HL-60 (cell line): ENCODE measurements around the gene POLD2.

Experiments
- DNase-seq, 2 experiments: peaks; one replicate each; pipeline ENCODE4 v3.0.0-alpha.2; 2010 to 2020; ENCODE audit warnings: low read depth in 1 of 2, low spot score in 1 of 2
- H3K27ac ChIP-seq: fragments of 250-450 bp; sonication (Bioruptor Pico); replicated peaks from 2 replicates; pipeline ENCODE4 v1.5.1; 2020; ENCODE audit warnings: mild to moderate bottlenecking, moderate library complexity
- H3K27me3 ChIP-seq: fragments of 250-450 bp; sonication (Bioruptor Pico); 2 replicates; pipeline ENCODE4 v1.5.1; 2021; ENCODE audit warnings: mild to moderate bottlenecking, moderate library complexity; ENCODE audit not compliant: insufficient read depth, poor library complexity, severe bottlenecking
- H3K4me3 ChIP-seq: replicated peaks from 2 replicates; pipeline ENCODE4 v1.5.1; 2011; ENCODE audit warnings: mild to moderate bottlenecking, control low read depth, low read length; ENCODE audit not compliant: insufficient read depth
- GABPA ChIP-seq: IDR thresholded peaks from 2 replicates; pipeline ENCODE4 v1.6.1; 2012; ENCODE audit warnings: low read depth
- POLR2AphosphoS5 ChIP-seq: IDR thresholded peaks from 2 replicates; pipeline ENCODE4 v1.6.1; 2012; ENCODE audit warnings: low read depth
- REST ChIP-seq: IDR thresholded peaks from 2 replicates; pipeline ENCODE4 v1.6.1; 2012; ENCODE audit warnings: low read depth; ENCODE audit not compliant: insufficient replicate concordance
- SPI1 ChIP-seq: IDR thresholded peaks from 2 replicates; pipeline ENCODE4 v1.6.1; 2012; ENCODE audit warnings: low read depth, mild to moderate bottlenecking, borderline replicate concordance
- TF ChIP-seq, protein P1 (sequence below): IDR thresholded peaks from one replicate; pipeline ENCODE4 v1.5.1; 2011; ENCODE audit warnings: low read length, control low read depth, inconsistent platforms; ENCODE audit not compliant: insufficient read depth

POLD2 gene

GRCh38 chr7:44073664-44074348 lies 49.5 kb downstream of the POLD2 start:
- TF ChIP-seq POLR2AphosphoS5 (peak; percentile 68), SPI1 (peak; percentile 82)
- TF ChIP-seq, protein P1, sequence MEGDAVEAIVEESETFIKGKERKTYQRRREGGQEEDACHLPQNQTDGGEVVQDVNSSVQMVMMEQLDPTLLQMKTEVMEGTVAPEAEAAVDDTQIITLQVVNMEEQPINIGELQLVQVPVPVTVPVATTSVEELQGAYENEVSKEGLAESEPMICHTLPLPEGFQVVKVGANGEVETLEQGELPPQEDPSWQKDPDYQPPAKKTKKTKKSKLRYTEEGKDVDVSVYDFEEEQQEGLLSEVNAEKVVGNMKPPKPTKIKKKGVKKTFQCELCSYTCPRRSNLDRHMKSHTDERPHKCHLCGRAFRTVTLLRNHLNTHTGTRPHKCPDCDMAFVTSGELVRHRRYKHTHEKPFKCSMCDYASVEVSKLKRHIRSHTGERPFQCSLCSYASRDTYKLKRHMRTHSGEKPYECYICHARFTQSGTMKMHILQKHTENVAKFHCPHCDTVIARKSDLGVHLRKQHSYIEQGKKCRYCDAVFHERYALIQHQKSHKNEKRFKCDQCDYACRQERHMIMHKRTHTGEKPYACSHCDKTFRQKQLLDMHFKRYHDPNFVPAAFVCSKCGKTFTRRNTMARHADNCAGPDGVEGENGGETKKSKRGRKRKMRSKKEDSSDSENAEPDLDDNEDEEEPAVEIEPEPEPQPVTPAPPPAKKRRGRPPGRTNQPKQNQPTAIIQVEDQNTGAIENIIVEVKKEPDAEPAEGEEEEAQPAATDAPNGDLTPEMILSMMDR, result no peak
- Histone ChIP-seq H3K27ac (peak overlapping the region; percentile 70), H3K27me3 (no peaks in the 10 kb centered on the region), H3K4me3 (no peak overlapping the region)
- DNase-seq, result peak; percentile 73 to 89

- peak in 1 of 2 experiments; percentile 41 for DNase-seq
- no peaks in the 10 kb centered on the region for H3K27me3 ChIP-seq
- H3K4me3 ChIP-seq, result no peak overlapping the region
- TF ChIP-seq, protein P1, result peak; percentile 22
- no peak for TF ChIP-seq REST
- peak; percentile 14; the same call in 1 of the 2 replicates for TF ChIP-seq POLR2AphosphoS5
- TF ChIP-seq GABPA, result no peak
- no peak for TF ChIP-seq SPI1
- H3K27ac ChIP-seq, result no peak overlapping the region
Observed at GRCh38 chr7:44072364-44073231, 50.8 kb downstream of the POLD2 start.

DNA sequence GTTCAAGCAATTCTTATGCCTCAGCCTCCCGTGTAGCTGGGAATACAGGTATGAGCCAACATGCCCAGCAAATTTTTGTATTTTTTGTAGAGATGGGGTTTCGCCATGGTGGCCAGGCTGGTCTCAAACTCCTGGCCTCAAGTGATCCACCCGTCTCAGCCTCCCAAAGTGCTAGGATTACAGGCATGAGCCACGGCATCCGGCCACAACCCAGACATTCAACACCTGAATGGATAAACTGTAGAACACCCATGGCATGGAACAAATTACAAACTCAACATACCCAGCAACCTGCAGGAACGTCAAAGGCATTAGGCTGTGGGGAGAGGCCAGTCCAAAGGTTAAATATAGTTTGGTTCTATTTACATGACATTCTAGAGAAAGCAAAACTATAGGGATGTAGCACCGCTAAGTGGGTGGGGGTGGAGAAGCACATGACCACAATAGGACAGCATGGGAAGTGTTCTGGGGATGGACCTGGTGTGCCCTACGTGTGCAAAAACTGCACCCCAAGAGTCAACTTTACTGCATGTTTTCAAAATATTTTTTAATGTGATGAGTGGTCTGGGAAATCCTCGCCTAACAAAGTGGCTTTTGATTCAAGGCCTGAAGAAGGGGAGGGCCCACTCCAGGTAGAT lies 51.5 kb downstream of the POLD2 start:
- DNase-seq, result no peak

More for the DNA sequence above, 51.5 kb downstream of the POLD2 start:
- no peak overlapping the region for H3K27ac ChIP-seq
- H3K4me3 ChIP-seq, result no peak overlapping the region
- H3K27me3 ChIP-seq, result no peaks in the 10 kb centered on the region
- no peak for TF ChIP-seq GABPA
- TF ChIP-seq REST, result no peak
- TF ChIP-seq, protein P1, result no peak
- no peak for TF ChIP-seq SPI1
- no peak for TF ChIP-seq POLR2AphosphoS5
